Activated CD4-positive, alpha-beta T cell treated with anti-CD3 and anti-CD28 coated beads, Interleukin-2, amount 10 ng/mL, durations not matched to agents 7 days and 5 days (primary cell): ENCODE data around the gene GNRHR. TPM values are rescaled to one million over a fixed set of nuclear protein-coding genes. Genes with fewer than 3 reads are reported as not detected.

Source experiments
- CTCF ChIA-PET: fragments of 350-600 bp; sonication (Branson Sonifier 250); formaldehyde crosslinking; loops from one replicate; lab custom pipeline; 2021; ENCODE audit warnings: antibody characterized with exemption; lab: Charles Lee
- POLR2A ChIA-PET: fragments of 350-600 bp; sonication (Branson Sonifier 250); formaldehyde crosslinking; loops from one replicate; lab custom pipeline; 2021; ENCODE audit warnings: antibody characterized with exemption; lab: Charles Lee
- DNase-seq: peaks from one replicate; pipeline ENCODE4 v3.0.0-alpha.2; 2020
- H3K27ac Mint-ChIP-seq: one replicate; pipeline ENCODE4 v1.8.0; 2021; ENCODE audit warnings: mild to moderate bottlenecking, moderate library complexity, mixed read lengths
- H3K27me3 Mint-ChIP-seq: one replicate; pipeline ENCODE4 v1.8.0; 2021; ENCODE audit warnings: mixed read lengths
- H3K36me3 Mint-ChIP-seq: one replicate; pipeline ENCODE4 v1.8.0; 2021; ENCODE audit warnings: low read depth, mixed read lengths
- H3K4me1 Mint-ChIP-seq: one replicate; pipeline ENCODE4 v1.8.0; 2021; ENCODE audit warnings: mixed read lengths
- H3K4me3 Mint-ChIP-seq: one replicate; pipeline ENCODE4 v1.8.0; 2021; ENCODE audit warnings: mild to moderate bottlenecking, moderate library complexity, mixed read lengths
- H3K9me3 Mint-ChIP-seq: one replicate; pipeline ENCODE4 v1.8.0; 2021; ENCODE audit warnings: mixed read lengths
- total RNA-seq, 2 experiments: library from RNA; stranded (reverse); gene quantifications; one replicate each; pipeline ENCODE4 v1.2.3, GENCODE V29; 2021

GNRHR gene
- total RNA-seq, 2 experiments from 2014 or later: not detected

DNA sequence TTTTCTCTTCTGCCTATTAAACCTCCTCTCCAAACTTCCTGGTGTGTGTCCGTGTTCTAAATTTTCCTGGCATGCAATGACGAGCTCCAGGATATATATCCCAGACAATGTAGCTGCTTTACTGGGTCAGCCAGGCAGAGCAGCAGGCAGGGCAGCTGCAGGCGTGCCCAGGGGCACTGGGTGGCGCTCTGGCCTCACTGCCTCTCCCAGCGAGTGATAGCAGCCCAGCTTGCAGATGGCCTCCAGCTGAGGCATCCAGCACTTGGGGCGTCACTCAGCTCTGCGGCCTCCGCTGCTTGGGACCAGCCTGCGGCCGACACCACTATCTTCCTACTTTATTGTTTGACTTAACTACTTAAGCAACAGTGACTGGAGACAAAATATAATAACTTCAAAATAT, 30.2 kb downstream of the GNRHR start:
- Mint-ChIP-seq H3K9me3 (peaks cover 8% of the 10 kb centered on the region), H3K4me1 (peaks cover 12% of the 10 kb centered on the region), H3K27ac (no peak overlapping the region), H3K36me3 (peaks cover 36% of the 10 kb centered on the region), H3K4me3 (no peak overlapping the region), H3K27me3 (no peaks in the 10 kb centered on the region)
- DNase-seq: no peak
- ChIA-PET CTCF (interaction anchor here (1.1 kb wide), 1 partner anchor 12 kb away, joined by 3 read pairs; no protein-coding TSS in a partner anchor), POLR2A (no interaction called here)

DNA sequence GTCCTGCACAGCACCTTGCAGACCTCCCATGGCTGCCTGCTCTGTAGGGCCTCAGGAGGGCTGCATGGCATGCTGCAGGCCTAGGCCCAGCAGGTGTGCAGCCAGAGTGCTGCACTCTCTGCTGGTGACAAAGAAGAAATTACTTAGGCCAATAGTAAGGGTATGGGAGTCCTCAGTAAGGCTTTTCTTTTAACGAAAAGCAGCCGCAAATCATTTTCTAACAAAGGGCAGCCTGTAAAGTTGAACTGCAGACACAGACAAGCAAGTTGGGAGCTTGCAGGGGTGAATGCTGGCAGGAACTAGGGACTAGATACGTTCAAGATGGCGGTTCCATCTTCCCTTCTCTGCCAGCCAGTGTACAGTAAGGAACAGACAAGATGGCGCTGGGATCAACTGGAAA, 30.8 kb downstream of the GNRHR start:
- Mint-ChIP-seq H3K4me3 (no peak overlapping the region), H3K27me3 (no peaks in the 10 kb centered on the region), H3K36me3 (peaks cover 33% of the 10 kb centered on the region), H3K27ac (no peak overlapping the region), H3K4me1 (peaks cover 12% of the 10 kb centered on the region), H3K9me3 (peaks cover 8% of the 10 kb centered on the region)
- POLR2A ChIA-PET: no interaction called here
- DNase-seq: no peak
- CTCF ChIA-PET: no interaction called here

GRCh38 chr4:67721770-67722597, 32.2 kb downstream of the GNRHR start:
- H3K9me3 Mint-ChIP-seq: peaks cover 4% of the 10 kb centered on the region
- no peak for DNase-seq
- H3K27ac Mint-ChIP-seq: no peak overlapping the region
- H3K4me1 Mint-ChIP-seq: peaks cover 9% of the 10 kb centered on the region
- H3K36me3 Mint-ChIP-seq: peaks cover 31% of the 10 kb centered on the region
- no peak overlapping the region for H3K4me3 Mint-ChIP-seq
- POLR2A ChIA-PET: no interaction called here
- CTCF ChIA-PET: interaction anchor here (1.1 kb wide), 1 partner anchor 24 kb away, joined by 3 read pairs; no protein-coding TSS in a partner anchor
- no peaks in the 10 kb centered on the region for H3K27me3 Mint-ChIP-seq

- H3K27me3 Mint-ChIP-seq: no peaks in the 10 kb centered on the region
- no peak overlapping the region for H3K4me3 Mint-ChIP-seq
- ChIA-PET CTCF (interaction anchor here (1.1 to 1.4 kb wide), 2 partner anchors 20 to 25 kb away, joined by 3 read pairs; partner anchors contain the start of gene UBA6), POLR2A (no interaction called here)
- H3K4me1 Mint-ChIP-seq: peaks cover 9% of the 10 kb centered on the region
- H3K27ac Mint-ChIP-seq: no peak overlapping the region
- H3K9me3 Mint-ChIP-seq: peaks cover 4% of the 10 kb centered on the region
- no peak for DNase-seq
- peaks cover 35% of the 10 kb centered on the region for H3K36me3 Mint-ChIP-seq
Observed at GRCh38 chr4:67721315-67721769, 32.8 kb downstream of the GNRHR start.

GRCh38 chr4:67719953-67720617, 34.1 kb downstream of the GNRHR start:
- Mint-ChIP-seq H3K27ac (no peak overlapping the region), H3K4me1 (peaks cover 9% of the 10 kb centered on the region), H3K36me3 (peaks cover 43% of the 10 kb centered on the region), H3K4me3 (no peak overlapping the region), H3K27me3 (no peaks in the 10 kb centered on the region), H3K9me3 (peaks cover 4% of the 10 kb centered on the region)
- CTCF ChIA-PET: interaction anchor here (1.4 kb wide), 1 partner anchor 19 kb away, joined by 3 read pairs; the partner anchor contains the start of gene UBA6
- DNase-seq: no peak
- POLR2A ChIA-PET: no interaction called here

GRCh38 chr4:67718848-67719247, 35.3 kb downstream of the GNRHR start:
- H3K9me3 Mint-ChIP-seq: peaks cover 4% of the 10 kb centered on the region
- no peak overlapping the region for H3K27ac Mint-ChIP-seq
- H3K27me3 Mint-ChIP-seq: no peaks in the 10 kb centered on the region
- no peak overlapping the region for H3K4me3 Mint-ChIP-seq
- ChIA-PET CTCF (no interaction called here), POLR2A (no interaction called here)
- no peak for DNase-seq
- H3K36me3 Mint-ChIP-seq: peaks cover 46% of the 10 kb centered on the region
- H3K4me1 Mint-ChIP-seq: peaks cover 17% of the 10 kb centered on the region

- H3K36me3 Mint-ChIP-seq: peaks cover 47% of the 10 kb centered on the region
- POLR2A ChIA-PET: no interaction called here
Observed at GRCh38 chr4:67717586-67717985, 36.6 kb downstream of the GNRHR start.

GRCh38 chr4:67714955-67715354, 39.2 kb downstream of the GNRHR start:
- no peaks in the 10 kb centered on the region for H3K27me3 Mint-ChIP-seq
- H3K9me3 Mint-ChIP-seq: no peaks in the 10 kb centered on the region
- H3K4me3 Mint-ChIP-seq: no peak overlapping the region
- DNase-seq: no peak
- no peak overlapping the region for H3K27ac Mint-ChIP-seq
- H3K36me3 Mint-ChIP-seq: peaks cover 34% of the 10 kb centered on the region
- POLR2A ChIA-PET: no interaction called here
- peaks cover 24% of the 10 kb centered on the region for H3K4me1 Mint-ChIP-seq
- CTCF ChIA-PET: no interaction called here

More at GRCh38 chr4:67717586-67717985, 36.6 kb downstream of the GNRHR start:
- Mint-ChIP-seq H3K27ac (no peak overlapping the region), H3K9me3 (peaks cover 4% of the 10 kb centered on the region), H3K27me3 (no peaks in the 10 kb centered on the region), H3K4me1 (peaks cover 23% of the 10 kb centered on the region), H3K4me3 (no peak overlapping the region)
- CTCF ChIA-PET: interaction anchor here (1.0 to 1.2 kb wide), 2 partner anchors 13 to 16 kb away, joined by 3 to 4 read pairs; partner anchors contain the start of gene UBA6
- no peak for DNase-seq

DNA sequence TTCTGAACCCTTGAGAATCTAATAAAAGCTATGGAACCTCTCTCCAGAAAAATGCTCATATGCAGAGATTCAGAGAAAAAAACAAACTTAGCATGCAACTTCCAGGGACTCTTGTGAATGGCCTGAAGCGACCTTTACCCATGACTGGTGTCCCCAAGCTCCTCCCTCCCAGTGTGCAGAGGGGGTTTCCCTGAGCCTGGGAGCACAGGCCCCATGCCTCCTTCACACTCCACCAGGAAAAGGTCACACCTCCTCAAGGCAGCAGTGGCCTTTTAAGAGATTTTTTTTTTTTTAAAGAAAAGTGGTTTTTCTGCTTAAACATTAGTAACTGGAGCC, 40.0 kb downstream of the GNRHR start:
- no peak for DNase-seq
- no peaks in the 10 kb centered on the region for H3K9me3 Mint-ChIP-seq

DNA sequence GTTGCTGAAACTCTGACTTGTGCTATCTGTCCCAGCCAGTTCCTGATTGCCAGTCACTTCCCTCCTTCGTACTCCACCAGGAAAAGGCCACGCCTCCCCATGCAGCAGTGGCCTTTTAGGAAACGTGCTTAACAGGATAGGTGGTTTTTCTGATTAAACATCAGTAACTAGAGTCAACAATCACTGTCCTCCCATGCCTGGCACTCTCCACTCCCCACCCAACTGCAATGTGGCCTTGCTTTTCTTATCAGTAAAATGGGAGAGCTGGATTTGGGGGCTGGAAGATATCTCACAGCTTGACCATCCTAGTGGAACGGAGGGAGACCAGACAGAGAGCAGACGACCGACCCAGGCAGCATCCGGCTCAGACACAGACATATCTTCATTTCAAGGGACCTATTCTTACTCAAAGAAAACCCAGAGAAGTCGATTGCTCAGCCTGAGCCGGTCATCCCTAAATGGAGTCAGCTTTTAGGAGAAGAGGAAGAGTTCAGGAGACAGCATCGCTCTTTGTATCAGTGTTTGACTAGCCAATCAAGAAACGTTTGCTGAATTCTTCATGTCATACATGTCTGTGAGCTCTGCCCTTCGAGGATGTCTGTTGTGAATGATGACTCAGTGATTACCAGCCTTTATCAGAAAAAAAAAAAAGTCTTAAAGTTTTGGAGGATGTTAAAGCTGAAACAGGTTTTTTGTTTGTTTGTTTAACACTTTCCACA, 40.5 kb downstream of the GNRHR start:
- ChIA-PET CTCF (interaction anchor here (0.6 kb wide), 2 partner anchors 33 to 272 kb away, joined by 3 read pairs; no protein-coding TSS in a partner anchor), POLR2A (no interaction called here)
- no peaks in the 10 kb centered on the region for H3K27me3 Mint-ChIP-seq
- H3K4me1 Mint-ChIP-seq: peaks cover 24% of the 10 kb centered on the region
- H3K27ac Mint-ChIP-seq: peak overlapping the region; percentile 64
- no peak overlapping the region for H3K4me3 Mint-ChIP-seq
- no peak for DNase-seq
- H3K36me3 Mint-ChIP-seq: peaks cover 37% of the 10 kb centered on the region
- peaks cover 1% of the 10 kb centered on the region for H3K9me3 Mint-ChIP-seq

More for the DNA sequence above, 40.0 kb downstream of the GNRHR start:
- CTCF ChIA-PET: interaction anchor here (0.6 kb wide), 2 partner anchors 32 to 271 kb away, joined by 3 read pairs; no protein-coding TSS in a partner anchor
- no peak overlapping the region for H3K4me3 Mint-ChIP-seq
- no peak overlapping the region for H3K27ac Mint-ChIP-seq
- H3K36me3 Mint-ChIP-seq: peaks cover 39% of the 10 kb centered on the region
- H3K27me3 Mint-ChIP-seq: no peaks in the 10 kb centered on the region
- peaks cover 24% of the 10 kb centered on the region for H3K4me1 Mint-ChIP-seq
- POLR2A ChIA-PET: no interaction called here

DNA sequence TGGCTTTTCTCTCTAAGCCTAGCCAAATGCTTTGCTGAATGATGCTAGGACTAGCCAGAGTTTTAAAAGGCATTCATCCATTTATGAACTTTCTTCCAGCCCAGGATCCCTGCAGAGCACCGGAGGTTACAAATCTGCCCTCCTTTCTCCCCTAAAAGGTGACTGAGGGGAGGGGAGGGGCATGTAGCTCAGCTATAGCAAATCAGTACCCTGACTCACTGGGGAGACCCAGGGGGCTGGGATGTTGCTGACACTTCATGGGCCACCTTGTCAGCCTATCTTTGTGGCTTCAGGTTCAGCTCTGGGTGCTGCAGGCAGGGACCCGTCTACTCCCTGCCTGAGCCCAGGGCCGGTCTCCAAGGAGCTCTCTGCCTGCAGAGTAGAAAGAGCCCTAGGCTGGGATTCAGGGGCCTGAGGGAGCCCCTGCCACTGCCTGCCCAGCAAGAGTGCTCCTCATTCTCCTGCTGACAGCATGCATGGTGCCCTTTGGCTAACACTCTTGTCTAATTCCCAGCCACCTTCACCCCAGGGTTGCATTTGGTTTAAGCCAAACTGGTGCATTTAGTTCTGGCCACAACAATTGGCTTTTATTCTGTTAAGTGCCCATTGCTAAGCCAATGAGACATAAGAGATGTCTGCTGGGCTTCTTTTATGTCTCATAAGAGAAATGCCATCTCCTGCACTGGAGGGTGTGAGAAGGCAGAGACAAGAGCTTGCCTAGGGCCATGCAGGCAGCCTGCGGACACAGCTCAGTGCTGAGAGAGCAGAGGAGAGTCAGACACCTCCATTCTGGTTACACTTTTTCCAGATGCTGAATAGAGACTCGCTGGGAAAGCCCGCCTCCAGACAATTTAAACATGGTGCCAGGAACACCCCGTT, 41.3 kb downstream of the GNRHR start:
- no peak overlapping the region for H3K4me3 Mint-ChIP-seq
- CTCF ChIA-PET: no interaction called here
- H3K9me3 Mint-ChIP-seq: peaks cover 9% of the 10 kb centered on the region
- POLR2A ChIA-PET: no interaction called here
- no peaks in the 10 kb centered on the region for H3K27me3 Mint-ChIP-seq
- peaks cover 45% of the 10 kb centered on the region for H3K36me3 Mint-ChIP-seq
- H3K27ac Mint-ChIP-seq: no peak overlapping the region
- DNase-seq: no peak
- H3K4me1 Mint-ChIP-seq: peaks cover 24% of the 10 kb centered on the region
